Activated CD8-positive, alpha-beta memory T cell treated with anti-CD3 and anti-CD28 coated beads for 48 hours (primary cell): ENCODE measurements around the gene GIMAP1.
"Not testable (repeated sequence)": the region's sequence is repeated elsewhere in the genome, so short reads cannot be mapped to it uniquely, and the experiment has no call there.

Experiments used
- DNase-seq, 3 experiments: peaks; one replicate each; pipeline ENCODE4 v3.0.0-alpha.2; 2020; ENCODE audit warnings: low read depth in 2 of 3, low spot score in 2 of 3

The GIMAP1 gene

GRCh38 chr7:150716368-150716767, at the start of gene GIMAP1:
TSS of gene GIMAP1 (plus strand) at chr7:150716613. CDS start at chr7:150719048, 2,435 bp downstream.
- peak in 2 of 3 experiments; percentile 21 to 37 for DNase-seq

GRCh38 chr7:150668472-150668911, 47.9 kb upstream of the GIMAP1 start:
- peak in 1 of 3 experiments; percentile 35 for DNase-seq

GRCh38 chr7:150668977-150669376, 47.4 kb upstream of the GIMAP1 start:
- DNase-seq, result no peak

DNA sequence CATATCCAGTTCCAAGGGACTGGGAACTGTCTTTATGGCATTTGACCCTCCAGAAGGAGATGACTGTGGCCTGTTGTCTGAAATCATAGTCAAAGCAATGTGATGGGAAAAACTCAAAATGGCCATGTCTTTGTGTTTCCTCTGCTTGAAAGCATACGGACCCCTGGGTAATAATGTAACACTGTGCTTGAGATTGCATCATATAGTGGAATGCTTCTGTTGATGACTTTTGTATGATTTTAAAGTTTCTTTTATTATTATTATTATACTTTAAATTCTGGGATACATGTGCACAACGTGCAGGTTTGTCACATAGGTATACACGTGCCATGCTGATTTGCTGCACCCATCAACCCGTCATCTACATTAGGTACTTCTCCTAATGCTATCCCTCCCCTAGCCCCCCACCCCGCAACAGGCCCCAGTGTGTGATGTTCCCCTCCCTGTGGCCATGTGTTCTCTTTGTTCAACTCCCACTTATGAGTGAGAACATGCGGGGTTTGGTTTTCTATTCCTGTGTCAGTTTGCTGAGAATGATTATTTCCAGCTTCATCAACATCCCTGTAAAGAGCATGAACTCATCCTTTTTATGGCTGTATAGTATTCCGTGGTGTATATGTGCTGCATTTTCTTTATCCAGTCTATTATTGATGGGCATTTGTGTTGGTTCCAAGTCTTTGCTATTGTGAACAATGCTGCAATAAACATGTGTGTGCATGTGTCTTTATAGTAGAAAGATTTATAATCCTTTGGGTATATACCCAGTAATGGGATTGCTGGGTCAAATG, 44.4 kb upstream of the GIMAP1 start:
- not testable (repeated sequence) for DNase-seq

- no peak for DNase-seq
These were observed 40.7 kb upstream of the GIMAP1 start for GRCh38 chr7:150675714-150676113.

DNA sequence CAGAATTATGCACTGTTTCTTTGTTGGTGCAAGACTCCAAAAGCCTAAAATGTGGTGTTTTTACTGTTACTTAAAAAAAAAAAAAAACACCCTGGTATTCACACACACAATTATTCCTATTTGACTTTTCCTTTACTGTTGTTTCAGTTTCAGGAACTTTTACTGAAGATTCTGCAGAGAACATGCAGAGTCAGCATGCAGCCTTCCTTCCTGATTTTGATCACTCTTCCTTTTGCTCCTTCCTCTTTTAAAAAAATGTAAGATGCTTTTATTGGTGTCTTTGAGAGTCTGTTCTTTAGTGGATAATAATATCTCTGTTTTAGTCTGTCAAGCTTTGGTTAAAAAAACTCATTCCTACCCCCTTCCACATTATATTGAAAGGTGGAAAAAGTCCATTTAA, 40.1 kb upstream of the GIMAP1 start:
- not testable (repeated sequence) for DNase-seq

DNA sequence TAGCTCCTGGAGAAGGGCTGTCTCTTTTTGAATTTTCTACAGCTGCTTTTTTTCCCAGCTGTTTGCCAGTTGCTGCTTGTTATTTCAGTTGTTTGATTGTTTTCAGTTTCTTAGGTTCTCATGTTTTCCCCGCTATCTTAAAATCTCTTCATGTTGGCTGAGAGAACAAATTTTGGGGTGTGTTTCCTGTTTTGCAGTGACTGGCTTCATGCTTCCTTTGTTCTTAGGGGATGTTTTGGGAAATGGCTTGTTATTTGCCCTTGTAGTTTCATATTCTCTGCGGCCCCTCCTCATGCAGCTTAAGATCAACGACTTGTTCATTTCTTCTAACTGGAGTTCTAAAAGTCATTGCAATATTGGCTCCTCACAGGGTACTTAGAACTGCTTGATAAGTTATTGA, 39.6 kb upstream of the GIMAP1 start:
- DNase-seq, result not testable (repeated sequence)

- DNase-seq, result not testable (repeated sequence)
These were observed 37.8 kb upstream of the GIMAP1 start for GRCh38 chr7:150678601-150679000.

GRCh38 chr7:150680364-150680763, 36.0 kb upstream of the GIMAP1 start:
- not testable (repeated sequence) for DNase-seq

GRCh38 chr7:150685219-150686029, 31.0 kb upstream of the GIMAP1 start, which contains the start of gene GIMAP2:
TSS of gene GIMAP2 (plus strand) at chr7:150685706. CDS start at chr7:150687060, 1,354 bp downstream.
- DNase-seq, result no peak

DNA sequence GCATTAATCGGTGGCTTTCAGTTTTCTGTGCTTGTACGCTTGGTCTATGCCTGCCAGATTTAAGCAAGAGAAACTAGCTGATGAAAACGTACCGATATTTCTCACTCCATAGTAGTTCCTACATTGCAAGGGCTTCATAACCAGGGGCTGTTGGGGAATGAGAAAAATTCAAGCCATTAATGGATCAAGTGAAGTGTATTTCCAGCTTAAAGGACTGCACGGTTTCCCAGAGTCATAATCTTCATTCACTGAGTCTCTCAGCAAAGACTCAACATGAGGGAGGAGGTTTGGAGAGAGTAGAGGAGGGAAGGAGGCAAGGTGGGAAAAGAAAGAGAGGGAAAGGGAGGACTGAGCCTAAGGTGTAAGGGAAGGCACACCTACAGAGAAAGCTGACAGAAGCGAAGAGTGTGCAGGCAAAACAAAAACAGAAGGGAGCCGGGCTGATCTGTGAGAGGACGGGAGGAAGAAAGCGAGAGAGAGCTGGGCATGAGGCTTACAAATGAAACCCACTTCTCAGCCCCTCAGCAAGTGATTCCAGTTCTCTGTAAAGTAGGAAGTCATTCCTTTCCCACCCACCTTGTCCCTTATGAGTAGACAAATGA, 30.3 kb upstream of the GIMAP1 start:
- DNase-seq, result no peak

DNA sequence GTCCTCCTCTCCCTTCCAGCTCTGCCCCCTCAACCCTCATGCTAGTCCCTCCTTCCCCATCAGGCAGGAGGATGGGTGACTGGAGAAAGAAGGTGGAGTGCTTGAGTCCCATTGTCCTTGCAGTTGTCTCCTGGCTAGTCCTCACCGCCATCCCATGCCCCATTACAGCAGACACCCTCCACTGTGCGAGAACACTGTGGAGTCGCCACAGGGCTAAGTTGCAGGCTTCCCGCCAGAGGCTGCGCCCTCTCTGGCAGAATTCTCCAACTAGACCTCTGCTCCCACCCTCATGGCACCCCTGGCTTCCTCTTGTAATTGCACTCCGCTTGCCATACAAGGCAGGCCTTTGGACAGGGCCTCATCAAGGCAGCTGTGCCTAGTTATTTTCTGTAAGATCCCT, 27.8 kb upstream of the GIMAP1 start:
- no peak for DNase-seq

- DNase-seq, result no peak
These were observed 20.8 kb upstream of the GIMAP1 start for GRCh38 chr7:150695654-150696053.

GRCh38 chr7:150703209-150703608, 13.2 kb upstream of the GIMAP1 start:
- no peak for DNase-seq

DNA sequence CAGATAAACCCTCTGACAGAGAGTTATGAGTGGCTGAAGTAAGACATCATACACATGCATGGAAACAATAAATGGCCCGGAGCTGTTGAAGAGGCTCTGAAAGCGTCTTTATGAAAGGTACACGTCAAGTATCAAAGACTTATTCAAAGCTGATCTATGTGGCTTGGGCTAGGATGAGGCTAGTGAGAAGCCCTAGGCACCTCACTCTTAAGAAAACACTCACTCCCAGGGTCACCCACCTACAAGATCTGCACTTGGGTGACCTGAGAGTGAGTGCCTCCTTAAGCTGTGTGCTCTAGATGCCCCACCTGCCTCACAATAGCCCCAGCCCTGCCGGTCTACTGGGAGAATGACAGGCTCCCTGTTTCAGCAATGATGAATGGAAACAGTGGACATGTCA, 1.1 kb upstream of the GIMAP1 start:
- DNase-seq, result no peak

GRCh38 chr7:150715738-150716137, 675 bp upstream of the GIMAP1 start:
- DNase-seq, result no peak

DNA sequence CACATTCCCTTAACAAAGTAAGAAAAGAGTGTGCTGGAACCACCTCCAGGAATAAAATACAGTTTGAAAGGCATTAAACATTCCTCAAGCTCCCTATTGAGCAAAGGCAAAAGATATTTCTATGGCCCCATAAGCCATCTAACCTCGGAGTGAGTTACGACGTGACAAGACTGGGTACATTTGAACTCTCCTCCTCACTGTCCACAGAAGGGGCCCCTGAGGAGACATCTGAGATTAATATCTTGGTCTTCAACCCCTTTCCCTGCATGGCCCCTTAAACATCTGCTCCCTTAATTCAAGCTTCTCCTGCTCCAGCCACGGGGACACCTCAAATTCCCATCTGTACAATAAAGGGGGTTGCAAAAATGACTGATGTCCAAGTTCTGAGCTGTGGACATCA, 526 bp downstream of the GIMAP1 start:
- DNase-seq, result no peak

- DNase-seq, result no peak
These were observed 1.5 kb downstream of the GIMAP1 start for GRCh38 chr7:150717814-150718420.

DNA sequence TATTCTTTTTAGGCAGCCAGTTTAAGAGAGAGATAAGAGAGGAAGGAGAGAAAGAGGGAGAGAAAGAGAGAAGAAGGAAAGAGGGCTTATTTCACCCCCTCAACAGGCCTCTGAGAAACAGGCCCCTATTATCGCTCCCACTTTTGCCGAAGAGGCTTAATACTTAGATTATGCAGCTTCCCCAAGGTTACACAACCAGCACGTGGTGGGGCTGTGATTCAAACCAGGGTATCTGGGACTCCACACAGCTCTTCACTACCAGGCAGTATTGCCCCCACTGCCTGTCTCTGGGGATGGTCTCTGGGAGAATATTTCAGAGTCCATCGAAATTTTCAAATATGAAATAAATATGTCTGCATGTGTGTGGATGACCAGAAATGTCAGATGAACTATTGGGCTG, 3.0 kb downstream of the GIMAP1 start:
- no peak for DNase-seq

GRCh38 chr7:150719960-150720891, 3.8 kb downstream of the GIMAP1 start:
- no peak for DNase-seq
